ENCODE results near the gene SMIM43. TPM values are rescaled to one million over a fixed set of nuclear protein-coding genes. Genes with fewer than 3 reads are reported as not detected.

Gene SMIM43
- total and polyA plus RNA-seq, 2 of the 8 experiments (the other 6 are each of a cell fraction or from before 2014, with no cell fraction given) = 0.50 to 0.94 TPM

DNA sequence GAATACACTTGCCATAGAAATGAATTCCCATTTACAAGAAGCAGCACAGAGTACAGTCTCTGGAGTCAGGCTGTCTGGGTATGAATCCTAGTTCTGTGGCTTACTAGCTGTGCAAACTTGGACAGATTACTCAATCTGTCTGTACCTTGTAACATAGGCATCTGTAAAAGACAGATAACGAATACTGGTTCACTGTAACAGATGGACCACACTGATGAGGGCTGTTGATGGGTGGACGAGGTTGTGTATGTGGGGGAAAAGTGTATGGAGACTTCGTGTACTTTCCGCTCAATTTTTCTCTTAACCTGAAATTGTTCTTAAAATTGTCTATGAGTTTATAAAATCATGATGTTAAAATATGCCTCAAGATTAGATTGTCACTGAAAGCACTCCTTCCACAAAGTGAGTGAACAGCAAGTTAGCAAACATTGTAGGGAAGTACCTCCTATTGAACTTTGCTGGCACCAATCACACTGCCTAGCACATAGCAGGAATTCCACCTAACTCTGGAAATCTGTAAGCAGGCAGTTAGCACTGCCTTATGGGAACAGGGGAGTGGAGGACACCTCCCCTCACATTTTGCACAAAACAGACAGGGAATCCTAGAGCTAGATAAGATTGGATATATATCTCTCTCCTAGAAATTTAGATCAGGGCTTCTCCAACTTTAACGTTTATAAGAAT, 29.7 kb upstream of the SMIM43 start:
- CTCF ChIA-PET (ENCODE audit: partially characterized antibody) = no interaction called here

More for the DNA sequence above, 29.7 kb upstream of the SMIM43 start:
- H3K79me1 ChIP-seq (ENCODE audit: low read depth, low read length) = no peaks in the 10 kb centered on the region
- no peak overlapping the region for H3K9ac ChIP-seq (replicated peaks in 1 of 4; ENCODE audit: extremely low read depth in 1 of 4, low read depth in 3 of 4, low read length in 3 of 4)
- H3K4me3 ChIP-seq (ENCODE audit: extremely low read depth in 1 of 4, insufficient read depth in 2 of 4, low read depth in 3 of 4, low read length in 4 of 4) = no peak overlapping the region
- no peak overlapping the region for H2AFZ ChIP-seq (ENCODE audit: low read length)
- peaks cover 8 to 18% (median 13%) of the 10 kb centered on the region in 4 experiments for H3K4me1 ChIP-seq (replicated peaks in 1 of 4; ENCODE audit: control insufficient read depth in 3 of 4, insufficient read depth in 4 of 4, low read length in 3 of 4)
- H3K27ac ChIP-seq (ENCODE audit: low read depth, low read length) = no peak overlapping the region
- H3K79me2 ChIP-seq (ENCODE audit: control insufficient read depth in 1 of 2, insufficient read depth in 2 of 2, low read length in 2 of 2) = no peaks in the 10 kb centered on the region
- no peaks in the 10 kb centered on the region for H3K23me2 ChIP-seq (ENCODE audit: low read depth, low read length)
- H3K36me3 ChIP-seq (ENCODE audit: control insufficient read depth in 2 of 4, insufficient read depth in 4 of 4, low read length in 3 of 4) = no peaks in the 10 kb centered on the region
- H2BK120ac ChIP-seq (replicated peaks; ENCODE audit: low read depth, low read length) = peak overlapping the region; percentile 13
- no peak overlapping the region; a peak in 1 of 4 replicates for H3K4me2 ChIP-seq (ENCODE audit: insufficient read depth in 1 of 2, low read depth in 2 of 2, low read length in 2 of 2)
- H3K9me3 ChIP-seq (ENCODE audit: insufficient read depth in 2 of 2, low read depth in 1 of 2, low read length in 1 of 2) = no peaks in the 10 kb centered on the region
- no peak overlapping the region for H3K56ac ChIP-seq (replicated peaks; ENCODE audit: insufficient read length, low read depth, low read length)
- no peak overlapping the region; the same call in 1 of the 2 replicates for H2BK20ac ChIP-seq (ENCODE audit: low read length)
- FAIRE-seq (no peak), DNase-seq (ENCODE audit: low read depth in 1 of 2, low spot score in 2 of 2) (no peak)
- H4K8ac ChIP-seq (ENCODE audit: extremely low read depth, insufficient read depth, low read length) = no peak overlapping the region
- WGBS, 2 experiments (ENCODE audit: extremely low coverage in 1 of 2, insufficient coverage in 1 of 2, insufficient read length in 1 of 2, insufficient replicate concordance in 2 of 2, low coverage in 1 of 2, low lambda C conversion rate in 2 of 2, missing lambda C conversion rate in 1 of 2) = 80% methylated on average over 5 of the region's 5 CpGs; no CpG with 5 or more reads in 1 of the 2 experiments
- POLR2A ChIA-PET (ENCODE audit: partially characterized antibody) = interaction anchor here (2.5 to 14.8 kb wide), 3 partner anchors 9 to 29 kb away, joined by 8 to 246 read pairs (median 13); partner anchors contain the start of genes CCNA2 and SMIM43
- peak overlapping the region; percentile 30; the same call in 1 of the 2 replicates for H2BK12ac ChIP-seq (ENCODE audit: low read depth, low read length)
- no peak overlapping the region for H4K5ac ChIP-seq (ENCODE audit: insufficient read length, low read depth, low read length)
- H2BK15ac ChIP-seq (ENCODE audit: low read length) = no peak overlapping the region
- no peak overlapping the region for H3K14ac ChIP-seq (ENCODE audit: insufficient read length)
- H3K18ac ChIP-seq (ENCODE audit: extremely low read depth, low read length) = no peak overlapping the region
- H2BK5ac ChIP-seq (ENCODE audit: low read depth, low read length) = no peak overlapping the region
- no peak overlapping the region for H4K91ac ChIP-seq (replicated peaks; ENCODE audit: insufficient read length, low read length)
- TF ChIP-seq, protein P1, sequence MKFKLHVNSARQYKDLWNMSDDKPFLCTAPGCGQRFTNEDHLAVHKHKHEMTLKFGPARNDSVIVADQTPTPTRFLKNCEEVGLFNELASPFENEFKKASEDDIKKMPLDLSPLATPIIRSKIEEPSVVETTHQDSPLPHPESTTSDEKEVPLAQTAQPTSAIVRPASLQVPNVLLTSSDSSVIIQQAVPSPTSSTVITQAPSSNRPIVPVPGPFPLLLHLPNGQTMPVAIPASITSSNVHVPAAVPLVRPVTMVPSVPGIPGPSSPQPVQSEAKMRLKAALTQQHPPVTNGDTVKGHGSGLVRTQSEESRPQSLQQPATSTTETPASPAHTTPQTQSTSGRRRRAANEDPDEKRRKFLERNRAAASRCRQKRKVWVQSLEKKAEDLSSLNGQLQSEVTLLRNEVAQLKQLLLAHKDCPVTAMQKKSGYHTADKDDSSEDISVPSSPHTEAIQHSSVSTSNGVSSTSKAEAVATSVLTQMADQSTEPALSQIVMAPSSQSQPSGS (IDR thresholded peaks at IDR 0.05; ENCODE audit: low read length) = no peak
- TF ChIP-seq RAD21 (IDR thresholded peaks at IDR 0.05 in 1 of 2, conservative IDR thresholded peaks at IDR 0.05 in 1 of 2; ENCODE audit: low read depth in 2 of 2, low read length in 2 of 2) (no peak), NANOG (IDR thresholded peaks at IDR 0.05; ENCODE audit: insufficient read depth, low read depth, low read length, poor library complexity, severe bottlenecking) (no peak), PHF8 (conservative IDR thresholded peaks at IDR 0.05; ENCODE audit: low read depth, low read length) (no peak), TEAD4 (IDR thresholded peaks at IDR 0.05; ENCODE audit: low read depth, low read length) (peak; percentile 75), SP4 (IDR thresholded peaks at IDR 0.05; ENCODE audit: low read length) (no peak)
- H2AK5ac ChIP-seq (ENCODE audit: low read depth, low read length) = no peak overlapping the region
- no peak overlapping the region for H3K23ac ChIP-seq (ENCODE audit: insufficient read length)
- no peak overlapping the region for H3K4ac ChIP-seq (replicated peaks; ENCODE audit: insufficient read length, low read depth, low read length)
- no peaks in the 10 kb centered on the region for H4K20me1 ChIP-seq (replicated peaks in 1 of 2; ENCODE audit: control insufficient read depth in 1 of 2, insufficient read depth in 2 of 2, low read length in 2 of 2)
- H3K27me3 ChIP-seq (replicated peaks in 1 of 4; ENCODE audit: control insufficient read depth in 3 of 4, extremely low read depth in 1 of 4, insufficient read depth in 3 of 4, low read length in 3 of 4) = peaks cover 0 to 1% (median 0%) of the 10 kb centered on the region in 4 experiments; a peak in 1 of 7 replicates

Measured in H1 (cell line).